ENCODE data around the gene PRXL2C. TPM values are rescaled to one million over a fixed set of nuclear protein-coding genes. Genes with fewer than 3 reads are reported as not detected.

Gene PRXL2C
- total and polyA plus RNA-seq, 8 donors = 4.9 to 11.2 (median 8.2) TPM

DNA sequence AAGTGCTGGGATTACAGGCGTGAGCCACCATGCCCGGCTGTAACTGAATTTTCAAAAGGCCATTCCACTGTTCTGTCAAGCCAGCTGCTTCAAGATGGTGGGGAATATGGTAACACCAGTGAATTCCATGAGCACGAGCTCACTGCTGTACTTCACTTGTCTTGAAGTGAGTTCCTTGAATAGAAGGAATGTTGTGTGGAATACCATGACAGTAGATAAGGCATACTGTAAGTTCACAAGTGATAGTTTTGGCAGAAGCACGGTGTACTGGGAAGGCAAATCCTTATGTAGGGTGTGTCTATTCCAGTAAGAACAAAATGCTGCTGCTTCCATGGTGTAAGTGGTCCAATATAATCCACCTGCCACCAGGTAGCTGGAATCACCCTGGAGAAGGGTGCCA is 6.6 kb upstream of the PRXL2C start:
- Histone ChIP-seq H3K4me3 (no peak overlapping the region), H3K4me1 (no peaks in the 10 kb centered on the region), H3K9me3 (no peaks in the 10 kb centered on the region), H3K36me3 (no peaks in the 10 kb centered on the region), H3K27ac (no peak overlapping the region), H3K27me3 (no peaks in the 10 kb centered on the region)
- intact Hi-C loops (cut with DNase I) = loop anchor here in 1 of 3 donors (10.0 kb wide), 1 partner anchor 327 kb away; no protein-coding TSS in a partner anchor
- WGBS, 2 donors = 82 to 83% methylated on average over 4 of the region's 4 CpGs
- DNase-seq (no peak), FAIRE-seq (no peak), ATAC-seq (no peak)
- TF ChIP-seq, protein P1, sequence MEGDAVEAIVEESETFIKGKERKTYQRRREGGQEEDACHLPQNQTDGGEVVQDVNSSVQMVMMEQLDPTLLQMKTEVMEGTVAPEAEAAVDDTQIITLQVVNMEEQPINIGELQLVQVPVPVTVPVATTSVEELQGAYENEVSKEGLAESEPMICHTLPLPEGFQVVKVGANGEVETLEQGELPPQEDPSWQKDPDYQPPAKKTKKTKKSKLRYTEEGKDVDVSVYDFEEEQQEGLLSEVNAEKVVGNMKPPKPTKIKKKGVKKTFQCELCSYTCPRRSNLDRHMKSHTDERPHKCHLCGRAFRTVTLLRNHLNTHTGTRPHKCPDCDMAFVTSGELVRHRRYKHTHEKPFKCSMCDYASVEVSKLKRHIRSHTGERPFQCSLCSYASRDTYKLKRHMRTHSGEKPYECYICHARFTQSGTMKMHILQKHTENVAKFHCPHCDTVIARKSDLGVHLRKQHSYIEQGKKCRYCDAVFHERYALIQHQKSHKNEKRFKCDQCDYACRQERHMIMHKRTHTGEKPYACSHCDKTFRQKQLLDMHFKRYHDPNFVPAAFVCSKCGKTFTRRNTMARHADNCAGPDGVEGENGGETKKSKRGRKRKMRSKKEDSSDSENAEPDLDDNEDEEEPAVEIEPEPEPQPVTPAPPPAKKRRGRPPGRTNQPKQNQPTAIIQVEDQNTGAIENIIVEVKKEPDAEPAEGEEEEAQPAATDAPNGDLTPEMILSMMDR (IDR thresholded peaks at IDR 0.05) = no peak

DNA sequence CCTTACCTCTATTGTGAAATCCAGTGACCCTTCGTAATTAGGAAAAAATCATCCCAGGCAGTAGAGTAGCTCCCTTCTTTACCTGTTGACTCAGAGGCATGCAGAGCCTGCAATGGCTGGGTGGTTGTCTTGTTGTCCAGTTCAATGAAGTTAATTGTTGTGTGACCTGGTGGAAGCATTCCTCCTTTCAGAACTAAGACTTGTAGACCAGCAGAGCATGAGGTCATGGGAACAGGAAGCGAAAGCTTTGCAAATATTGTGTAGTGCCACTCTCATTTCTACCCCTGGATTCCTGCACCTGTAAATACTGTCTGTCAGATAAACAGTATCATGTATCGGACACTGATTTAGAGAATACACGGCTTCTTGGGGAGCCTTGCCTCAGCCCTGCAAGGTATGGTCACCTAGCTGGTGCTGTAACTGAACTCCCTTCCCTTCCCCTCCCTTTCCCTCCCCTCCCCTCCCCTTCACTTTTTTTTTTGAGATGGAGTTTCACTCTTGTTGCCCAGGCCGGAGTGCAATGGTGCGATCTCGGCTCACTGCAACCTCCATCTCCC is 5.7 kb upstream of the PRXL2C start:
- ATAC-seq (no peak), FAIRE-seq (no peak), DNase-seq (no peak)
- H3K4me1 ChIP-seq = no peaks in the 10 kb centered on the region
- H3K9me3 ChIP-seq = no peaks in the 10 kb centered on the region
- TF ChIP-seq, protein P1 (IDR thresholded peaks at IDR 0.05) = no peak
- no peak overlapping the region for H3K27ac ChIP-seq
- no peaks in the 10 kb centered on the region for H3K36me3 ChIP-seq
- H3K27me3 ChIP-seq = no peaks in the 10 kb centered on the region
- no peak overlapping the region for H3K4me3 ChIP-seq
- WGBS, 2 donors = 88 to 91% methylated on average over 7 of the region's 7 CpGs
- intact Hi-C loops (cut with DNase I) = loop anchor here in 1 of 3 donors (10.0 kb wide), 1 partner anchor 326 kb away; no protein-coding TSS in a partner anchor

DNA sequence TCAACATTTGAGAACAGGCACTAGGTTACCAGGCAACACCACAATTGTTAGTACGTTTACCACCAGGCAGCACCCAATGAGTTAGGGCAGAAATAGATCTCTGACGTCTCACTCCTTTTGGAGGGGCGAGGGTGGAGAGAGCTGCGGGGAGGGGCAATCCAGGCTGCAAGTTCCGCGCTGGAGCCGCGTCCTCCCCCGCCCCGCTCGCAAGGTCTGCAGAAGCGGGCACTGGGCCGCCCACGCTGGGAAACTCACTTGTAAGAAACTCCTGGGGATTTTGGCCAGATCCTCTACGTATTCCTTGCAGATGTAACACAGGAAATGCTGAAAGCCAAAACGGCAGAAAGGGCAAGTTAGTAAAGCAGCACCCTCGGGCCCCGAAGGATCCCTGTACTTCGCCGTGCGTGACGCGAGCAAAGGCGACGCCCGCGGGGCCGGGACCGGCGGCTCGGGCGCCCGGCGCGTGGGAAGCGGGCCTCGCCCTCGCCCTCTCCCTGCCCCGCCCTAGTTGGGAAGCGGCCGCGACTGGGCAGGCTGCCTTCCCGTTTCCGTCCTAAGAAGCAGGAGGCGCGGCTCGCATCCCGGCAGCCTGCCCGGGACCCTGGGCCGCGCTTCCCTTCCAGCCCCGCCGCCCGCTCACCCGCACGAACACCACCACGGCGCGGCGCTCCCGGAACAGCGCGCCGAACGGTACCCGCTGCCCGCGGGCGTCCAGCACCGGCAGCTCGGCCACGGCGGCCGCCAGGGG is 493 bp downstream of the PRXL2C start:
- Histone ChIP-seq H3K36me3 (peaks cover 0 to 12% (median 0%) of the 10 kb centered on the region in 3 donors), H3K27me3 (no peaks in the 10 kb centered on the region), H3K9me3 (no peaks in the 10 kb centered on the region), H3K4me3 (peak overlapping the region; percentile 49 to 72 (median 60)), H3K4me1 (peaks cover 0 to 9% (median 7%) of the 10 kb centered on the region in 3 donors), H3K27ac (peak overlapping the region; percentile 90 to 95 (median 92))
- 0 to 1% methylated on average over 45 to 74 of the region's 74 CpGs for WGBS, 2 donors
- DNase-seq (peak; percentile 70 to 85 (median 78)), ATAC-seq (peak; percentile 77 to 86 (median 80)), FAIRE-seq (no peak)
- TF ChIP-seq, protein P1 (IDR thresholded peaks at IDR 0.05) = no peak
- intact Hi-C loops (cut with DNase I) = no loop called here

DNA sequence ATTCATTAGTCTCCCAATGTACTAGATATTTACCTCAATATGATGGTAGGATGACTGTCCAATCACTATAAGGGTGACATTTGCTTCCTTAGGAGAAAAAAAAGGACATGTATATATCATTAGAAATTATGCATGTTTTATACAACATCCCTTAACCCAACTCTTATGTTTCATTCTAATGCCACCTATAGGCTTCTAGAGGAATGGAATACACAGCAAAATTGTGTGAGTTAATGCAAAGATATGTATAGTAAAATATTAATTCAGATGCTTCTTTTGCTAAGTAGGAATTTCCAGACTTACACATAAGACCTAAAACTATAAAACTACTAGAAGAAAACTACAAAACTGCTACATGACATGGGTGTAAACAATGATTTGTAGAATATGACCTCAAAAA is 3.5 kb downstream of the PRXL2C start:
- H3K27ac ChIP-seq = no peak overlapping the region
- FAIRE-seq (no peak), ATAC-seq (no peak), DNase-seq (no peak)
- H3K27me3 ChIP-seq = no peaks in the 10 kb centered on the region
- H3K9me3 ChIP-seq = no peaks in the 10 kb centered on the region
- intact Hi-C loops (cut with DNase I) = no loop called here
- TF ChIP-seq, protein P1 (IDR thresholded peaks at IDR 0.05) = no peak
- peaks cover 0 to 12% (median 0%) of the 10 kb centered on the region in 3 donors for H3K36me3 ChIP-seq
- H3K4me3 ChIP-seq = no peak overlapping the region
- peaks cover 0 to 9% (median 7%) of the 10 kb centered on the region in 3 donors for H3K4me1 ChIP-seq
